Stimulated activated CD4-positive, alpha-beta T cell treated with anti-CD3 and anti-CD28 coated beads, Interleukin-2, amount 100 ng/mL, for 24 hours (primary cell): ENCODE results near the gene TBC1D10A.
A peak's percentile ranks its signal among the peaks of the same experiment; 100 is the strongest.

Source experiments
- DNase-seq, 2 donors: peaks; one replicate each; pipeline ENCODE4 v3.0.0-alpha.2; 2020

Gene TBC1D10A

GRCh38 chr22:30326706-30327362 lies at the start of gene TBC1D10A:
TSS of gene TBC1D10A (minus strand) at chr22:30326941. CDS start at chr22:30326881, 60 bp downstream.
- peak; percentile 91 to 93 for DNase-seq

GRCh38 chr22:30375312-30375849 lies 48.6 kb upstream of the TBC1D10A start:
- DNase-seq, result no peak

GRCh38 chr22:30373331-30374325 lies 46.9 kb upstream of the TBC1D10A start:
- no peak for DNase-seq

GRCh38 chr22:30372915-30373314 lies 46.2 kb upstream of the TBC1D10A start:
- DNase-seq, result no peak

GRCh38 chr22:30371981-30372380 lies 45.2 kb upstream of the TBC1D10A start:
- no peak for DNase-seq

GRCh38 chr22:30371321-30371720 lies 44.6 kb upstream of the TBC1D10A start:
- no peak for DNase-seq

GRCh38 chr22:30370641-30371230 lies 44.0 kb upstream of the TBC1D10A start:
- DNase-seq, result no peak

GRCh38 chr22:30368420-30368819 lies 41.7 kb upstream of the TBC1D10A start:
- DNase-seq, result no peak

- DNase-seq, result no peak
These were observed 39.1 kb upstream of the TBC1D10A start for GRCh38 chr22:30365891-30366290.

GRCh38 chr22:30362651-30363281 lies 36.0 kb upstream of the TBC1D10A start:
- DNase-seq, result no peak

- no peak for DNase-seq
These were observed 35.3 kb upstream of the TBC1D10A start for GRCh38 chr22:30361916-30362650.

- DNase-seq, result no peak
These were observed 31.8 kb upstream of the TBC1D10A start for GRCh38 chr22:30358541-30358940.

- no peak for DNase-seq
These were observed 31.0 kb upstream of the TBC1D10A start for GRCh38 chr22:30357650-30358215.

GRCh38 chr22:30357236-30357570 lies 30.5 kb upstream of the TBC1D10A start:
- no peak for DNase-seq

- DNase-seq, result peak; percentile 86 to 91
These were observed 29.9 kb upstream of the TBC1D10A start, which contains the start of the genes CCDC157 and SF3A1 for GRCh38 chr22:30356449-30357235. TSS of gene CCDC157 (plus strand) at chr22:30357007. CDS start at chr22:30366001, 8,994 bp downstream. TSS of gene SF3A1 (minus strand) at chr22:30356894. CDS start at chr22:30356792, 102 bp downstream.

GRCh38 chr22:30354644-30355043 lies 27.9 kb upstream of the TBC1D10A start:
- no peak for DNase-seq

- DNase-seq, result no peak
These were observed 24.5 kb upstream of the TBC1D10A start for GRCh38 chr22:30351226-30351625.

GRCh38 chr22:30348809-30349208 lies 22.1 kb upstream of the TBC1D10A start:
- no peak for DNase-seq

- no peak for DNase-seq
These were observed 21.7 kb upstream of the TBC1D10A start for GRCh38 chr22:30348404-30348803.

- DNase-seq, result no peak
These were observed 20.6 kb upstream of the TBC1D10A start for GRCh38 chr22:30347255-30347892.
